Stomach (tissue), 4 donors: ENCODE measurements around the gene RIPPLY2.

Experiments
- EP300 ChIP-seq: sonication (generic); formaldehyde crosslinking; IDR thresholded peaks from one replicate; pipeline ENCODE4 v1.6.1; 2017; ENCODE audit warnings: antibody characterized with exemption
- POLR2A ChIP-seq, 4 donors: fragments of 450-650 bp; IDR thresholded peaks; one replicate each; pipeline ENCODE4 v1.6.1; 2016; ENCODE audit warnings: antibody characterized with exemption in 4 of 4, control low read depth in 2 of 4, mild to moderate bottlenecking in 1 of 4, moderate library complexity in 1 of 4
- POLR2AphosphoS5 ChIP-seq, 3 donors: sonication (generic); formaldehyde crosslinking; IDR thresholded peaks; one replicate each; pipeline ENCODE4 v1.6.1; 2016; ENCODE audit warnings: antibody characterized with exemption in 3 of 3
- TF ChIP-seq, protein P1 (sequence below), 7 experiments: fragments of 450-650 bp in 4 of 7; fragments of 200-600 bp in 3 of 7; sonication (generic) in 3 of 7; IDR thresholded peaks; one replicate each; pipeline ENCODE4 v1.5.1; 2016 to 2019; ENCODE audit warnings: antibody characterized with exemption in 7 of 7, control low read depth in 2 of 7, mild to moderate bottlenecking in 1 of 7

- TF ChIP-seq POLR2A (IDR thresholded peaks at IDR 0.05) (no peak), POLR2AphosphoS5 (IDR thresholded peaks at IDR 0.05) (no peak), EP300 (no peak)
- TF ChIP-seq, protein P1, sequence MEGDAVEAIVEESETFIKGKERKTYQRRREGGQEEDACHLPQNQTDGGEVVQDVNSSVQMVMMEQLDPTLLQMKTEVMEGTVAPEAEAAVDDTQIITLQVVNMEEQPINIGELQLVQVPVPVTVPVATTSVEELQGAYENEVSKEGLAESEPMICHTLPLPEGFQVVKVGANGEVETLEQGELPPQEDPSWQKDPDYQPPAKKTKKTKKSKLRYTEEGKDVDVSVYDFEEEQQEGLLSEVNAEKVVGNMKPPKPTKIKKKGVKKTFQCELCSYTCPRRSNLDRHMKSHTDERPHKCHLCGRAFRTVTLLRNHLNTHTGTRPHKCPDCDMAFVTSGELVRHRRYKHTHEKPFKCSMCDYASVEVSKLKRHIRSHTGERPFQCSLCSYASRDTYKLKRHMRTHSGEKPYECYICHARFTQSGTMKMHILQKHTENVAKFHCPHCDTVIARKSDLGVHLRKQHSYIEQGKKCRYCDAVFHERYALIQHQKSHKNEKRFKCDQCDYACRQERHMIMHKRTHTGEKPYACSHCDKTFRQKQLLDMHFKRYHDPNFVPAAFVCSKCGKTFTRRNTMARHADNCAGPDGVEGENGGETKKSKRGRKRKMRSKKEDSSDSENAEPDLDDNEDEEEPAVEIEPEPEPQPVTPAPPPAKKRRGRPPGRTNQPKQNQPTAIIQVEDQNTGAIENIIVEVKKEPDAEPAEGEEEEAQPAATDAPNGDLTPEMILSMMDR (IDR thresholded peaks at IDR 0.05): no peak
Observed at GRCh38 chr6:83867043-83867442, 13.9 kb downstream of the RIPPLY2 start.
